HepG2 (cell line): Measurements from ENCODE around the gene INTS12. TPM values are rescaled to one million over a fixed set of nuclear protein-coding genes. Genes with fewer than 3 reads are reported as not detected.
A peak's percentile ranks its signal among the peaks of the same experiment; 100 is the strongest.

Experiments used
- ATRX ChIP-seq: sonication (generic); formaldehyde crosslinking; IDR thresholded peaks from 2 replicates; pipeline ENCODE4 v1.4.0; 2020; ENCODE audit warnings: missing genetic modification reagents, borderline replicate concordance
- CHD2 ChIP-seq: IDR thresholded peaks from 2 replicates; pipeline ENCODE4 v1.6.1; 2011; ENCODE audit warnings: low read depth, low read length, improper control_type of control experiment
- FLYWCH1 ChIP-seq: sonication (generic); formaldehyde crosslinking; IDR thresholded peaks from 2 replicates; pipeline ENCODE4 v1.8.1; 2023; ENCODE audit warnings: mild to moderate bottlenecking, missing genetic modification reagents
- GLI4 ChIP-seq: sonication (generic); formaldehyde crosslinking; IDR thresholded peaks from 2 replicates; pipeline ENCODE4 v1.5.1; 2020; ENCODE audit warnings: missing genetic modification reagents, mild to moderate bottlenecking, moderate library complexity, borderline replicate concordance
- HHEX ChIP-seq: IDR thresholded peaks from 2 replicates; pipeline ENCODE4 v1.6.1; 2016; ENCODE audit warnings: control low read depth
- PLSCR1 ChIP-seq: sonication (generic); formaldehyde crosslinking; IDR thresholded peaks from 2 replicates; pipeline ENCODE4 v1.5.0; 2020; ENCODE audit warnings: missing genetic modification reagents, mild to moderate bottlenecking, borderline replicate concordance
- RCOR2 ChIP-seq: IDR thresholded peaks from 2 replicates; pipeline ENCODE4 v1.6.1; 2016; ENCODE audit warnings: missing biosample characterization, missing genetic modification reagents
- SETDB1 ChIP-seq: sonication (generic); formaldehyde crosslinking; IDR thresholded peaks from 2 replicates; pipeline ENCODE4 v1.5.1; 2020; ENCODE audit warnings: missing genetic modification reagents, mild to moderate bottlenecking, borderline replicate concordance
- SIN3B ChIP-seq: fragments of 150-350 bp; IDR thresholded peaks from 2 replicates; pipeline ENCODE4 v1.6.1; 2014; ENCODE audit warnings: low read length
- TOE1 ChIP-seq: sonication (generic); formaldehyde crosslinking; IDR thresholded peaks from 2 replicates; pipeline ENCODE4 v1.4.0; 2020; ENCODE audit warnings: mild to moderate bottlenecking, missing genetic modification reagents
- TRAFD1 ChIP-seq: sonication (generic); formaldehyde crosslinking; IDR thresholded peaks from 2 replicates; pipeline ENCODE4 v1.5.1; 2020; ENCODE audit warnings: missing genetic modification reagents, mild to moderate bottlenecking, borderline replicate concordance
- ZFAT ChIP-seq: sonication (generic); formaldehyde crosslinking; conservative IDR thresholded peaks from 2 replicates; pipeline ENCODE4 v1.8.1; 2023; ENCODE audit warnings: missing genetic modification reagents, inconsistent platforms
- ZFP1 ChIP-seq: IDR thresholded peaks from 2 replicates; pipeline ENCODE4 v1.6.1; 2016
- ZNF136 ChIP-seq: sonication (generic); formaldehyde crosslinking; IDR thresholded peaks from 2 replicates; pipeline ENCODE4 v1.8.1; 2022; ENCODE audit warnings: low read depth, mild to moderate bottlenecking, moderate library complexity, missing genetic modification reagents
- ZNF407 ChIP-seq: sonication (generic); formaldehyde crosslinking; IDR thresholded peaks from one replicate; pipeline ENCODE4 v1.5.1; 2020; ENCODE audit warnings: mild to moderate bottlenecking, missing genetic modification reagents; ENCODE audit errors: not compliant biosample characterization
- ZNF484 ChIP-seq: sonication (generic); formaldehyde crosslinking; IDR thresholded peaks from 2 replicates; pipeline ENCODE4 v1.5.1; 2020; ENCODE audit warnings: mild to moderate bottlenecking, low read depth, missing genetic modification reagents, borderline replicate concordance
- ZNF709 ChIP-seq: sonication (generic); formaldehyde crosslinking; IDR thresholded peaks from 2 replicates; pipeline ENCODE4 v1.5.0; 2020; ENCODE audit warnings: mild to moderate bottlenecking, missing genetic modification reagents
- ZNF746 ChIP-seq: sonication (generic); formaldehyde crosslinking; IDR thresholded peaks from 2 replicates; pipeline ENCODE4 v1.8.0; 2022; ENCODE audit warnings: mild to moderate bottlenecking, missing genetic modification reagents
- ZNF83 ChIP-seq: sonication (generic); formaldehyde crosslinking; IDR thresholded peaks from 2 replicates; pipeline ENCODE4 v1.4.0; 2020; ENCODE audit warnings: missing genetic modification reagents, mild to moderate bottlenecking, borderline replicate concordance
- polyA plus RNA-seq, 8 experiments: library from polyadenylated mRNA; depleted of rRNA in 3 of 8; stranded (reverse) in 7 of 8; unstranded in 1 of 8; fragments of >200 nt; fragmentation: Illumina TruSeq in 4 of 8; extraction: Trizol in 4 of 8; gene quantifications; 2 replicates each; pipeline versions ENCODE4 v1.2.1 to v1.2.3, GENCODE V29; 2011 to 2016; ENCODE audit warnings: low read depth in 4 of 8, missing spikeins in 1 of 8, mixed read lengths in 1 of 8; ENCODE audit not compliant: insufficient read depth in 1 of 8
- total RNA-seq, 5 experiments: library from RNA; depleted of rRNA; stranded (reverse); fragments of >200 nt; fragmentation: Illumina TruSeq; extraction: Trizol; gene quantifications; 2 replicates each; pipeline ENCODE4 v1.2.3, GENCODE V29; 2016; ENCODE audit warnings: low read depth in 1 of 5

Gene INTS12
- total and polyA plus RNA-seq, 2 of the 13 experiments (the other 11 are each of a cell fraction or from before 2014, with no cell fraction given): 20.2 to 21.1 TPM

- TF ChIP-seq RCOR2 (CRISPR knock-in tag) (peak; percentile 86; the same call in 1 of the 2 replicates), ZNF484 (CRISPR knock-in tag) (no peak), ZNF746 (CRISPR knock-in tag) (peak; percentile 62; the same call in 1 of the 2 replicates), SIN3B (peak; percentile 94), ATRX (no peak; the same call in 1 of the 2 replicates), FLYWCH1 (no peak), SETDB1 (CRISPR knock-in tag) (no peak), ZNF136 (CRISPR knock-in tag) (no peak), ZNF709 (peak; percentile 87; the same call in 1 of the 2 replicates), PLSCR1 (CRISPR knock-in tag) (no peak), ZNF83 (CRISPR knock-in tag) (no peak), CHD2 (peak; percentile 47; the same call in 1 of the 2 replicates), GLI4 (no peak), HHEX (CRISPR knock-in tag) (no peak), TOE1 (CRISPR knock-in tag) (peak; percentile 99), TRAFD1 (CRISPR knock-in tag) (no peak), ZNF407 (CRISPR knock-in tag) (peak; percentile 66), ZFAT (no peak), ZFP1 (CRISPR knock-in tag) (peak; percentile 98)
Observed at GRCh38 chr4:105708181-105709080, at the start of gene INTS12, which contains the start of gene GSTCD (continued).
